Measurements from ENCODE around the gene RTN3. TPM values are rescaled to one million over a fixed set of nuclear protein-coding genes. Genes with fewer than 3 reads are reported as not detected.

RTN3 gene
- total RNA-seq, 2 donors from 2014 or later, result 128 to 160 TPM

DNA sequence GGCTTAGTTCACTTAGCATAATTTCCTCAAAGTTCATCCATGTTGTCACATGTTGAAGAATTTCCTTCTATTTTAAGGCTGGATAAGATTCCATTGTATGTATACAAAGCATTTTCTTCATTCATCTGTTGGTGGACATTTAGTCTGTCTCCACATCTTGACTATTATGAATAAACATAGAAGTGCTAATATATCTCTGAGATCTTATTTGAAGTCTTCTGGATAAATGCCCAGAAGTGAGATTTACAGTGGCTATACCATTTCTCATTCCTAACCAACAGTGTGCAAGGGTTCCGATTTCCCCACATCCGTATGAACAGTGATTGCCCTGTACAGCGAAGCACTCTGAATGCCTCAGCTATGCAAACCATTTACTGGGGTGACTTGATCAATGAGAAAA lies 93.9 kb downstream of the RTN3 start:
- Mint-ChIP-seq H3K9me3 (no peaks in the 10 kb centered on the region), H3K4me1 (peaks cover 13% of the 10 kb centered on the region), H3K27me3 (ENCODE audit: insufficient read depth) (peaks cover 46% of the 10 kb centered on the region), H3K4me3 (no peak overlapping the region), H3K36me3 (ENCODE audit: low read depth) (no peaks in the 10 kb centered on the region), H3K27ac (no peak overlapping the region)
- DNase-seq, result no peak
- Histone ChIP-seq H3K36me3 (ENCODE audit: control insufficient read depth, insufficient read depth, low read length) (no peaks in the 10 kb centered on the region), H3K4me1 (ENCODE audit: control insufficient read depth, insufficient read depth, low read length) (no peaks in the 10 kb centered on the region), H3K27me3 (ENCODE audit: control insufficient read depth, insufficient read depth, low read length, poor library complexity, severe bottlenecking) (peaks cover 7% of the 10 kb centered on the region), H3K9ac (ENCODE audit: extremely low read depth, low read length, poor library complexity, severe bottlenecking) (no peak overlapping the region), H3K27ac (ENCODE audit: low read depth, low read length) (no peak overlapping the region), H3K9me3 (ENCODE audit: control insufficient read depth, low read length) (no peaks in the 10 kb centered on the region), H3K4me3 (ENCODE audit: low read length) (no peak overlapping the region)
- WGBS, 2 experiments (ENCODE audit: insufficient coverage in 1 of 2, insufficient read length in 1 of 2), result 94 to 96% methylated on average over 3 of the region's 3 CpGs
- TF ChIP-seq, protein P1, sequence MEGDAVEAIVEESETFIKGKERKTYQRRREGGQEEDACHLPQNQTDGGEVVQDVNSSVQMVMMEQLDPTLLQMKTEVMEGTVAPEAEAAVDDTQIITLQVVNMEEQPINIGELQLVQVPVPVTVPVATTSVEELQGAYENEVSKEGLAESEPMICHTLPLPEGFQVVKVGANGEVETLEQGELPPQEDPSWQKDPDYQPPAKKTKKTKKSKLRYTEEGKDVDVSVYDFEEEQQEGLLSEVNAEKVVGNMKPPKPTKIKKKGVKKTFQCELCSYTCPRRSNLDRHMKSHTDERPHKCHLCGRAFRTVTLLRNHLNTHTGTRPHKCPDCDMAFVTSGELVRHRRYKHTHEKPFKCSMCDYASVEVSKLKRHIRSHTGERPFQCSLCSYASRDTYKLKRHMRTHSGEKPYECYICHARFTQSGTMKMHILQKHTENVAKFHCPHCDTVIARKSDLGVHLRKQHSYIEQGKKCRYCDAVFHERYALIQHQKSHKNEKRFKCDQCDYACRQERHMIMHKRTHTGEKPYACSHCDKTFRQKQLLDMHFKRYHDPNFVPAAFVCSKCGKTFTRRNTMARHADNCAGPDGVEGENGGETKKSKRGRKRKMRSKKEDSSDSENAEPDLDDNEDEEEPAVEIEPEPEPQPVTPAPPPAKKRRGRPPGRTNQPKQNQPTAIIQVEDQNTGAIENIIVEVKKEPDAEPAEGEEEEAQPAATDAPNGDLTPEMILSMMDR (conservative IDR thresholded peaks at IDR 0.05), result no peak

DNA sequence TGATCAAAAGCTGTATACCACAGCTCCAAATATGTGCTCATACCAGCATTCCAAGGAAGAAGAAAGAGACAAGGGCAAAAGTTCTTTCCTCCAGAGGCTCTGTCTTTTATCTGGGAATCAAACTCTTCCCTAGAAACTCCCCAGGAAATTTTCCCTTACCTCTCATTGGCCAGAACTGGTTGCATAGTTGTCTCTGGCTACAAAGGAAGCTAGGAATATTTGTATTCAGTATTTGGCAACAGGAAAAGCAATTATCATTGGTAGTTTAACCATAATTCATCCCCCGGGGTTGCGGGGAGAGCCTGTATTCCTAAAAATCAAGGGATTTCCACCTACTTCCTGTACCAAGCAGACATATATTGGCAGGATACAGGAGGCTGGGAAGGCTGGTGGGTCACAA lies 97.7 kb downstream of the RTN3 start:
- TF ChIP-seq, protein P1 (conservative IDR thresholded peaks at IDR 0.05), result no peak
- no peaks in the 10 kb centered on the region for H3K36me3 ChIP-seq (ENCODE audit: control insufficient read depth, insufficient read depth, low read length)
- Mint-ChIP-seq H3K4me1 (no peaks in the 10 kb centered on the region), H3K9me3 (no peaks in the 10 kb centered on the region), H3K27ac (no peak overlapping the region), H3K4me3 (no peak overlapping the region), H3K36me3 (ENCODE audit: low read depth) (no peaks in the 10 kb centered on the region), H3K27me3 (ENCODE audit: insufficient read depth) (peaks cover 22% of the 10 kb centered on the region)
- H3K9ac ChIP-seq (ENCODE audit: extremely low read depth, low read length, poor library complexity, severe bottlenecking), result no peak overlapping the region
- no peaks in the 10 kb centered on the region for H3K9me3 ChIP-seq (ENCODE audit: control insufficient read depth, low read length)
- H3K27me3 ChIP-seq (ENCODE audit: control insufficient read depth, insufficient read depth, low read length, poor library complexity, severe bottlenecking), result no peaks in the 10 kb centered on the region
- no peaks in the 10 kb centered on the region for H3K4me1 ChIP-seq (ENCODE audit: control insufficient read depth, insufficient read depth, low read length)
- WGBS, 2 experiments (ENCODE audit: insufficient coverage in 1 of 2, insufficient read length in 1 of 2), result 91% methylated on average over 2 of the region's 2 CpGs; no CpG with 5 or more reads in 1 of the 2 experiments
- DNase-seq, result no peak
- no peak overlapping the region for H3K4me3 ChIP-seq (ENCODE audit: low read length)
- no peak overlapping the region for H3K27ac ChIP-seq (ENCODE audit: low read depth, low read length)

DNA sequence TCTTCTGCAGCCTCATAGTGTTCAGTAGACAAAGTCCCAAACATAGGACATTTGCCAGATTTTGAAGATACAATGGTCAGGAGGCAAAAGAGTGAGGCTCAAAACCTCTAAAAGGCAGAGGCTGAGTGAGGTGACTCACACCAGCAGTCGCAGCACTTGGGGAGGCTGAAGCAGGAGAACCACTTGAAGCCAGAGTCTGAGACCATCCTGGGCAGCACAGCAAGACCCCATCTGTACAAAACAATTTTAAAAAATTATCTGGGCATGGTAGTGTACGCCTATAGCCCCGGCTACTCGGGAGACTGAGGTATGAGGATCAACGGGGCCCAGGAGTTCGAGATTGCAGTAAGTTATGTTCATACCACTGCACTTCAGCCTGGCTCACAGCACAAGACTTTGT lies 101.4 kb downstream of the RTN3 start:
- Mint-ChIP-seq H3K4me3 (no peak overlapping the region), H3K4me1 (no peaks in the 10 kb centered on the region), H3K27ac (no peak overlapping the region), H3K9me3 (no peaks in the 10 kb centered on the region), H3K27me3 (ENCODE audit: insufficient read depth) (peaks cover 9% of the 10 kb centered on the region), H3K36me3 (ENCODE audit: low read depth) (no peaks in the 10 kb centered on the region)
- H3K9me3 ChIP-seq (ENCODE audit: control insufficient read depth, low read length), result no peaks in the 10 kb centered on the region
- TF ChIP-seq, protein P1 (conservative IDR thresholded peaks at IDR 0.05), result no peak
- 94 to 100% methylated on average over 3 to 6 of the region's 6 CpGs for WGBS, 2 experiments (ENCODE audit: insufficient coverage in 1 of 2, insufficient read length in 1 of 2)
- H3K4me3 ChIP-seq (ENCODE audit: low read length), result no peak overlapping the region
- no peak overlapping the region for H3K9ac ChIP-seq (ENCODE audit: extremely low read depth, low read length, poor library complexity, severe bottlenecking)
- H3K27me3 ChIP-seq (ENCODE audit: control insufficient read depth, insufficient read depth, low read length, poor library complexity, severe bottlenecking), result no peaks in the 10 kb centered on the region
- H3K27ac ChIP-seq (ENCODE audit: low read depth, low read length), result no peak overlapping the region
- no peak for DNase-seq
- no peaks in the 10 kb centered on the region for H3K4me1 ChIP-seq (ENCODE audit: control insufficient read depth, insufficient read depth, low read length)
- no peaks in the 10 kb centered on the region for H3K36me3 ChIP-seq (ENCODE audit: control insufficient read depth, insufficient read depth, low read length)
